ENCODE measurements around the gene CATSPERB.
"Not testable (repeated sequence)": the region's sequence is repeated elsewhere in the genome, so short reads cannot be mapped to it uniquely, and the experiment has no call there.

Gene CATSPERB

GRCh38 chr14:91667101-91667500 lies 64.8 kb downstream of the CATSPERB start:
- not testable (repeated sequence) for DNase-seq (ENCODE audit: low read depth)

- DNase-seq (ENCODE audit: low read depth), result no peak
These were observed 71.1 kb downstream of the CATSPERB start for GRCh38 chr14:91660790-91661189.

GRCh38 chr14:91654836-91655235 lies 77.0 kb downstream of the CATSPERB start:
- DNase-seq (ENCODE audit: low read depth), result no peak

GRCh38 chr14:91653451-91653850 lies 78.4 kb downstream of the CATSPERB start:
- DNase-seq (ENCODE audit: low read depth), result no peak

GRCh38 chr14:91649930-91650329 lies 82.0 kb downstream of the CATSPERB start:
- DNase-seq (ENCODE audit: low read depth), result peak; percentile 46

GRCh38 chr14:91647856-91648255 lies 84.0 kb downstream of the CATSPERB start:
- no peak for DNase-seq (ENCODE audit: low read depth)

GRCh38 chr14:91636604-91637003 lies 95.3 kb downstream of the CATSPERB start:
- no peak for DNase-seq (ENCODE audit: low read depth)

- no peak for DNase-seq (ENCODE audit: low read depth)
These were observed 107.1 kb downstream of the CATSPERB start for GRCh38 chr14:91624757-91625156.

- no peak for DNase-seq (ENCODE audit: low read depth)
These were observed 117.7 kb downstream of the CATSPERB start for GRCh38 chr14:91614187-91614586.

- no peak for DNase-seq (ENCODE audit: low read depth)
These were observed 118.3 kb downstream of the CATSPERB start for GRCh38 chr14:91613459-91614112.

GRCh38 chr14:91611528-91611927 lies 120.4 kb downstream of the CATSPERB start:
- DNase-seq (ENCODE audit: low read depth), result no peak

GRCh38 chr14:91609161-91609560 lies 122.7 kb downstream of the CATSPERB start:
- no peak for DNase-seq (ENCODE audit: low read depth)

GRCh38 chr14:91607322-91608047 lies 124.4 kb downstream of the CATSPERB start:
- no peak for DNase-seq (ENCODE audit: low read depth)

GRCh38 chr14:91606851-91607250 lies 125.0 kb downstream of the CATSPERB start:
- DNase-seq (ENCODE audit: low read depth), result no peak

- DNase-seq (ENCODE audit: low read depth), result not testable (repeated sequence)
These were observed 127.3 kb downstream of the CATSPERB start for GRCh38 chr14:91604611-91605010.

GRCh38 chr14:91599994-91600393 lies 131.9 kb downstream of the CATSPERB start:
- no peak for DNase-seq (ENCODE audit: low read depth)

- DNase-seq (ENCODE audit: low read depth), result no peak
These were observed 136.2 kb downstream of the CATSPERB start for GRCh38 chr14:91595736-91596135.

GRCh38 chr14:91593957-91594356 lies 137.9 kb downstream of the CATSPERB start:
- DNase-seq (ENCODE audit: low read depth), result not testable (repeated sequence)

- no peak for DNase-seq (ENCODE audit: low read depth)
These were observed 145.5 kb downstream of the CATSPERB start for GRCh38 chr14:91586410-91586809.

GRCh38 chr14:91585856-91586255 lies 146.0 kb downstream of the CATSPERB start:
- no peak for DNase-seq (ENCODE audit: low read depth)

GRCh38 chr14:91582761-91583160 lies 149.1 kb downstream of the CATSPERB start:
- no peak for DNase-seq (ENCODE audit: low read depth)

- no peak for DNase-seq (ENCODE audit: low read depth)
These were observed 150.9 kb downstream of the CATSPERB start for GRCh38 chr14:91580876-91581577.

GRCh38 chr14:91577632-91578233 lies 154.2 kb downstream of the CATSPERB start:
- DNase-seq (ENCODE audit: low read depth), result no peak

All from fibroblast of the conjunctiva (primary cell).